Neural progenitor cell (in vitro differentiated cells): ENCODE measurements around the gene HIVEP2.

ENCODE experiments used
- EZH2 ChIP-seq: fragments of 200-600 bp; sonication (generic); IDR thresholded peaks from 2 replicates; pipeline ENCODE4 v1.6.1; 2017; ENCODE audit warnings: antibody characterized with exemption, mild to moderate bottlenecking, moderate library complexity
- EZH2phosphoT487 ChIP-seq: fragments of 200-600 bp; sonication (generic); IDR thresholded peaks from 2 replicates; pipeline ENCODE4 v1.6.1; 2017; ENCODE audit warnings: antibody characterized with exemption
- TF ChIP-seq, protein P1 (sequence below): fragments of 200-600 bp; sonication (generic); IDR thresholded peaks from 2 replicates; pipeline ENCODE4 v1.5.1; 2017; ENCODE audit warnings: antibody characterized with exemption, mild to moderate bottlenecking

DNA sequence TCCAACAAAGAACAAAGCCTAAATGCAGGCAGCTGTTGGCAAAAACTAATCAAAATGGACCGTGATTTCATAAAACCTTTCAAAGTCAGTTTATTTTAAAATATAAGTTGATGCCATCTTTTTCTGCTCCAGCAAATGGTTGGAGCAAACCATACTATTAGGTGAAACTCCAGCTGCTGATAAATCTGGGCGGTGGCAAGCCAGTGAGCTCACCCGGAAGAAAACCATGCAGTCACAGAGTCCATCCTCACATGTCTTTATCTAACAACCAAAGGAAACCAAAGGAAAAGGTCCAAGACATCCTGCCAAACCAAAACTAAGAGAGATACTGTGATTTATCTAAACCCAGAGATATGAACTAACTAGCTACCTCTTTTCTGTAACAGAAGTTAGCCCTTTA, 72.6 kb downstream of the HIVEP2 start:
- TF ChIP-seq, protein P1, sequence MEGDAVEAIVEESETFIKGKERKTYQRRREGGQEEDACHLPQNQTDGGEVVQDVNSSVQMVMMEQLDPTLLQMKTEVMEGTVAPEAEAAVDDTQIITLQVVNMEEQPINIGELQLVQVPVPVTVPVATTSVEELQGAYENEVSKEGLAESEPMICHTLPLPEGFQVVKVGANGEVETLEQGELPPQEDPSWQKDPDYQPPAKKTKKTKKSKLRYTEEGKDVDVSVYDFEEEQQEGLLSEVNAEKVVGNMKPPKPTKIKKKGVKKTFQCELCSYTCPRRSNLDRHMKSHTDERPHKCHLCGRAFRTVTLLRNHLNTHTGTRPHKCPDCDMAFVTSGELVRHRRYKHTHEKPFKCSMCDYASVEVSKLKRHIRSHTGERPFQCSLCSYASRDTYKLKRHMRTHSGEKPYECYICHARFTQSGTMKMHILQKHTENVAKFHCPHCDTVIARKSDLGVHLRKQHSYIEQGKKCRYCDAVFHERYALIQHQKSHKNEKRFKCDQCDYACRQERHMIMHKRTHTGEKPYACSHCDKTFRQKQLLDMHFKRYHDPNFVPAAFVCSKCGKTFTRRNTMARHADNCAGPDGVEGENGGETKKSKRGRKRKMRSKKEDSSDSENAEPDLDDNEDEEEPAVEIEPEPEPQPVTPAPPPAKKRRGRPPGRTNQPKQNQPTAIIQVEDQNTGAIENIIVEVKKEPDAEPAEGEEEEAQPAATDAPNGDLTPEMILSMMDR, result no peak
- TF ChIP-seq EZH2, result no peak
- no peak for TF ChIP-seq EZH2phosphoT487
